ENCODE results near the gene ELAVL2.

GRCh38 chr9:23663125-23663524 lies 162.9 kb downstream of the ELAVL2 start:
- TF ChIP-seq CTCF (conservative IDR thresholded peaks at IDR 0.05) (no peak), EZH2 (IDR thresholded peaks at IDR 0.05; ENCODE audit: low read depth) (no peak)
